K562 (cell line): ENCODE measurements around the gene ZNF69. TPM values are rescaled to one million over a fixed set of nuclear protein-coding genes. Genes with fewer than 3 reads are reported as not detected.
"Not testable (repeated sequence)": the region's sequence is repeated elsewhere in the genome, so short reads cannot be mapped to it uniquely, and the experiment has no call there.

Source experiments
- ATAC-seq: fragments of 200-7000 bp; cut with Tn5 transposase; 3 replicates; pipeline ENCODE4 v1.9.1; 2020; ENCODE audit warnings: moderate library complexity
- BruUV-seq: library from RNA; stranded (reverse); fragments of 400-500 nt; replicated peaks from 2 replicates; lab custom pipeline; 2021; lab: Mats Ljungman, UMichigan
- CTCF ChIA-PET: fragments of 300-600 bp; formaldehyde crosslinking; extraction: SDS; loops from one replicate; lab custom pipeline; 2021; ENCODE audit warnings: low intra/inter-chr PET ratio; lab: Yijun Ruan, JAX
- POLR2A ChIA-PET: fragments of 300-600, 350-650 bp; sonication (Branson Sonifier 250); formaldehyde crosslinking; extraction: SDS; loops from one replicate; lab custom pipeline; 2021; ENCODE audit warnings: antibody characterized with exemption, inconsistent platforms; lab: Yijun Ruan, JAX
- DNase-seq, 4 experiments: peaks; one replicate each; pipeline versions ENCODE4 v3.0.0 to v3.0.0-alpha.2; 2011 to 2018; ENCODE audit warnings: low spot score in 3 of 4, mixed read lengths in 3 of 4; ENCODE audit errors: extremely low read depth in 1 of 4
- FAIRE-seq: peaks from 2 replicates; lab custom pipeline; 2011; peaks lifted over from hg19 to GRCh38; lab: Jason Lieb, UNC
- H2AFZ ChIP-seq: 2 replicates; pipeline ENCODE4 v1.6.0; 2011; ENCODE audit warnings: low read depth, low read length, control low read depth, inconsistent platforms
- H3K27ac ChIP-seq: fragments of 200-600 bp; 3 replicates; pipeline ENCODE4 v1.8.0; 2011; ENCODE audit warnings: low read depth, mild to moderate bottlenecking, control low read depth, inconsistent platforms, low read length, moderate library complexity, mixed read lengths; ENCODE audit errors: extremely low read depth
- H3K27me3 ChIP-seq, 2 experiments: fragments of 300-600 bp in 1 of 2; 2 replicates in 1 of 2; 3 replicates in 1 of 2; pipeline versions ENCODE4 v1.6.0 to v1.8.0; 2011; ENCODE audit warnings: inconsistent platforms in 2 of 2, low read length in 2 of 2, mild to moderate bottlenecking in 1 of 2, mixed read lengths in 1 of 2, moderate library complexity in 1 of 2; ENCODE audit not compliant: control insufficient read depth in 2 of 2, insufficient read depth in 2 of 2
- H3K36me3 ChIP-seq: fragments of 300-600 bp; 3 replicates; pipeline ENCODE4 v1.8.0; 2011; ENCODE audit warnings: mild to moderate bottlenecking, low read length, inconsistent platforms; ENCODE audit not compliant: control insufficient read depth, insufficient read depth
- H3K4me1 ChIP-seq, 2 experiments: fragments of 200-600 bp in 1 of 2; replicated peaks in 1 of 2; 2 replicates in 1 of 2; 3 replicates in 1 of 2; pipeline versions ENCODE4 v1.5.1 to v1.8.0; 2011; ENCODE audit warnings: inconsistent platforms in 2 of 2, low read length in 2 of 2, mild to moderate bottlenecking in 1 of 2, mixed read lengths in 1 of 2, moderate library complexity in 1 of 2; ENCODE audit not compliant: control insufficient read depth in 2 of 2, insufficient read depth in 2 of 2
- H3K4me2 ChIP-seq: 2 replicates; pipeline ENCODE4 v1.6.1; 2011; ENCODE audit warnings: low read length, control low read depth, inconsistent platforms, mixed read lengths; ENCODE audit not compliant: insufficient read depth
- H3K4me3 ChIP-seq: fragments of 200-600 bp; sonication (generic), shearing (Covaris generic); 2 replicates; pipeline ENCODE4 v1.5.1; 2016; ENCODE audit warnings: control low read depth, inconsistent platforms
- H3K79me2 ChIP-seq: fragments of 200-600 bp; 3 replicates; pipeline ENCODE4 v1.8.0; 2011; ENCODE audit warnings: low read length, inconsistent platforms; ENCODE audit not compliant: control insufficient read depth, insufficient read depth
- H3K9ac ChIP-seq, 2 experiments: 2 replicates each; pipeline versions ENCODE4 v1.6.0 to v1.6.1; 2011; ENCODE audit warnings: low read depth in 2 of 2, low read length in 2 of 2, control low read depth in 1 of 2, inconsistent platforms in 1 of 2, mild to moderate bottlenecking in 1 of 2, mixed read lengths in 1 of 2; ENCODE audit not compliant: insufficient read depth in 1 of 2
- H3K9me1 ChIP-seq: one replicate; pipeline ENCODE4 v1.6.0; 2011; ENCODE audit warnings: inconsistent platforms, mild to moderate bottlenecking, low read length, moderate library complexity; ENCODE audit not compliant: control insufficient read depth, insufficient read depth
- H3K9me3 ChIP-seq: replicated peaks from 2 replicates; pipeline ENCODE4 v1.5.1; 2011; ENCODE audit warnings: low read depth, low read length, inconsistent platforms; ENCODE audit not compliant: control insufficient read depth, insufficient read depth
- H4K20me1 ChIP-seq: replicated peaks from 2 replicates; pipeline ENCODE4 v1.6.1; 2011; ENCODE audit warnings: low read length, inconsistent platforms, mixed read lengths; ENCODE audit not compliant: control insufficient read depth, insufficient read depth
- ARID1B ChIP-seq: fragments of 450-650 bp; IDR thresholded peaks from 2 replicates; pipeline ENCODE4 v1.6.1; 2016; ENCODE audit warnings: antibody characterized with exemption, mild to moderate bottlenecking, inconsistent platforms
- CTCF ChIP-seq, 3 experiments: IDR thresholded peaks in 2 of 3; conservative IDR thresholded peaks in 1 of 3; 2 replicates each; pipeline ENCODE4 v1.5.1; 2011 to 2012; ENCODE audit warnings: low read length in 3 of 3, mild to moderate bottlenecking in 3 of 3, control low read depth in 2 of 3, improper control_type of control experiment in 1 of 3, inconsistent platforms in 1 of 3, low read depth in 1 of 3, mixed read lengths in 1 of 3, moderate library complexity in 1 of 3; ENCODE audit not compliant: insufficient read depth in 2 of 3
- THAP12 ChIP-seq: fragments of 250-450 bp; sonication (Bioruptor Pico); IDR thresholded peaks from 2 replicates; pipeline ENCODE4 v1.9.0; 2021; ENCODE audit warnings: mild to moderate bottlenecking, inconsistent platforms
- ZNF146 ChIP-seq: IDR thresholded peaks from one replicate; pipeline ENCODE4 v1.6.1; 2018; ENCODE audit warnings: missing compliant biosample characterization; ENCODE audit not compliant: unreplicated experiment
- WGBS: fragments of 100-300 bp; shearing (Covaris generic); methylation state at CpG from one replicate; pipeline ENCODE4 v1.1.6; 2016; ENCODE audit warnings: low coverage, mixed read lengths; ENCODE audit not compliant: insufficient coverage; ENCODE audit errors: missing lambda C conversion rate; 5-methylcytosine and 5-hydroxymethylcytosine counted together
- in situ Hi-C: fragments of 300-500 bp; cut with MboI; formaldehyde crosslinking; loops from 4 replicates; pipeline ENCODE4 v1.15.0; 2018; ENCODE audit warnings: inconsistent platforms, mixed read lengths
- intact Hi-C: fragments of 100-400 bp; cut with micrococcal nuclease; formaldehyde crosslinking; loops from 2 replicates; pipeline ENCODE4 v1.14.2; 2022
- polyA plus RNA-seq, 8 experiments: library from polyadenylated mRNA; depleted of rRNA in 4 of 8; stranded (reverse) in 5 of 8; unstranded in 3 of 8; fragments of >200 nt; fragmentation: Nextera tagmentation in 2 of 8; fragmentation: Illumina TruSeq in 1 of 8; extraction: Ambion mirVana in 2 of 8; extraction: Trizol in 1 of 8; gene quantifications; 2 replicates each; pipeline versions ENCODE4 v1.2.1 to v1.2.3, GENCODE V29; 2011 to 2014; ENCODE audit warnings: inconsistent platforms in 1 of 8, missing spikeins in 1 of 8
- total RNA-seq, 7 experiments: library from RNA; depleted of rRNA in 6 of 7; stranded (reverse); fragments of >200 nt in 6 of 7; fragmentation: Illumina TruSeq in 2 of 7; extraction: Trizol in 2 of 7; gene quantifications; 2 replicates each; pipeline versions ENCODE4 v1.2.1 to v1.2.3, GENCODE V29; 2011 to 2021; ENCODE audit warnings: low replicate concordance in 1 of 7

ZNF69 gene
- total and polyA plus RNA-seq, 9 of the 15 experiments (the other 6 are each of a cell fraction or from before 2014, with no cell fraction given) = 2.3 to 5.4 (median 3.6) TPM

GRCh38 chr19:11843722-11844121 is 43.9 kb upstream of the ZNF69 start (continued):
- TF ChIP-seq ARID1B (0 out of 2 replicates have a peak, but pooled peaks have one; percentile 15), ZNF146 (CRISPR knock-in tag) (no peak), THAP12 (CRISPR knock-in tag) (no peak)

DNA sequence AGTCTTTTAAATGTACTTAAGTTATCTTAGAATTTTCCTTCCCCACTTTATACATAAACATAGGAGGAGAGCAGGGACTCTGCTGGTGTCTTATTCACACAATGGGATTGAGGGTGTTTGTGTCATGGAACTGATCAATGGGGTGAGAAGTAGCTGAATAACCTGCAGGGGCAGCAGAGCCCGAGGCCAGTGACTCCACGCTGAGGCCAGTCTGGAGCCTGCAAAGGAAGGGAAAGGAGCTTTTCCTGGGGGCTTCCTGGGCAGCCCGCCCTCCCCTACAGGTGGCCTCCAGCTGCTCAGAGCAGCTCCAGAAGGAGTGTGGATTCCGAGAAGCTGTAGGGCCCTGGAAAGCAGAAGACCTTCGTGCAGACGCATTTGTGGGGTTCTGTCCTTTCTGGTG is 40.0 kb upstream of the ZNF69 start:
- H3K4me3 ChIP-seq, DNase-seq, CTCF ChIA-PET, H3K27me3 ChIP-seq, H3K27ac ChIP-seq, intact Hi-C loops, H3K9me3 ChIP-seq, H3K9ac ChIP-seq, in situ Hi-C loops, H4K20me1 ChIP-seq, H3K9me1 ChIP-seq, BruUV-seq, H3K79me2 ChIP-seq, H3K4me1 ChIP-seq, H3K36me3 ChIP-seq, H3K4me2 ChIP-seq: not testable (repeated sequence)
- POLR2A ChIA-PET = interaction anchor here (0.9 to 1.1 kb wide), 2 partner anchors 9 to 32 kb away, joined by 4 to 5 read pairs; no protein-coding TSS in a partner anchor
- ATAC-seq (peak; percentile 78), FAIRE-seq (peak; percentile 63)
- TF ChIP-seq CTCF (IDR thresholded peaks at IDR 0.05 in 2 of 3, conservative IDR thresholded peaks at IDR 0.05 in 1 of 3; ENCODE audit: insufficient read depth in 2 of 3, low read depth in 1 of 3, low read length in 3 of 3) = 0 out of 6 replicates have a peak, but pooled peaks of 2 of the 3 experiments have one; percentile 5 to 23
- 12% methylated on average over 6 of the region's 6 CpGs for whole genome bisulfite sequencing
- H2AFZ ChIP-seq = peak overlapping the region; percentile 32; the same call in 1 of the 2 replicates
